HG02870 (cell line): ENCODE results near the gene MICALL1.

Source experiments
- ATAC-seq: cut with Tn5 transposase; IDR thresholded peaks from one replicate; pipeline ENCODE4 v1.9.1; 2021; ENCODE audit warnings: mild to moderate bottlenecking, moderate library complexity; ENCODE audit not compliant: unreplicated experiment

The MICALL1 gene

GRCh38 chr22:37982938-37983859 lies 77.1 kb downstream of the MICALL1 start:
- ATAC-seq, result no peak

- no peak for ATAC-seq
These were observed 78.0 kb downstream of the MICALL1 start, which contains the start of gene SOX10 for GRCh38 chr22:37983860-37984791. Gene SOX10, minus strand, starts transcription at chr22:37984555. Its CDS starts 771 bp downstream, at chr22:37983784.

- ATAC-seq, result no peak
These were observed 79.0 kb downstream of the MICALL1 start for GRCh38 chr22:37985050-37985585.

DNA sequence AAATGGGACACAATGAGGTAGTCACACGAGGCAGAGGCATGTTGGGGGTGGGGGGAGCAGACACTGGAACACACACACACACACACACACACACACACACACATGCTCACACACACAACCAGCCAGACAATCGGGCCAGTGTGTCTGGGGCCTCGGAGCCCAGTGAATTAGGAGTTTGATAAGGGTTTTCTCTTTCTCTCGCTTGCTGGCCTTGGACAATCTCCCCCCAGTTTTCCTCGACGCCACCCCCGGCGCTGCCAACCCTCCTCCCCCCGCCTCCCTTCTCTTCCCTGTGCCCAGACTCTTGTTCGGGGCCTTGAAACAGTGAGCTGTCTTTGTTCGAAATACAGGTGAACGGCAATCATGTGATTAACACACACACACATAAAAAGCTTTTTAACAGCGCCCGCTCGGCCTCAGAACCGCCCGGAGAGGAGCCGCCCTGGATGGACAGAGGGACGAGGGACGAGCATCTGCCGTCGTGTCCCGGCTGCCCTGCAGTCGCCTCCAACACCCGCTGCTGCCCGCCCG lies 79.7 kb downstream of the MICALL1 start:
- no peak for ATAC-seq

GRCh38 chr22:37986371-37986770 lies 80.3 kb downstream of the MICALL1 start:
- ATAC-seq, result no peak

- no peak for ATAC-seq
These were observed 83.3 kb downstream of the MICALL1 start for GRCh38 chr22:37989146-37990045.

- no peak for ATAC-seq
These were observed 84.2 kb downstream of the MICALL1 start for GRCh38 chr22:37990301-37990700.

- no peak for ATAC-seq
These were observed 84.8 kb downstream of the MICALL1 start for GRCh38 chr22:37990862-37991261.

- no peak for ATAC-seq
These were observed 85.8 kb downstream of the MICALL1 start for GRCh38 chr22:37991731-37992442.
